Vagina (tissue), 2 donors: ENCODE results near the gene GAA.

Experiments
- CTCF ChIP-seq, 3 experiments: fragments of 450-650 bp in 2 of 3; fragments of 200-600 bp in 1 of 3; sonication (generic) in 1 of 3; IDR thresholded peaks; one replicate each; pipeline ENCODE4 v1.5.1; 2017 to 2019; ENCODE audit warnings: antibody characterized with exemption in 3 of 3, mild to moderate bottlenecking in 2 of 3, moderate library complexity in 2 of 3
- POLR2A ChIP-seq, 2 donors: fragments of 450-650 bp; IDR thresholded peaks; one replicate each; pipeline ENCODE4 v1.6.1; 2017; ENCODE audit warnings: antibody characterized with exemption in 2 of 2, mild to moderate bottlenecking in 2 of 2, moderate library complexity in 2 of 2
- POLR2AphosphoS5 ChIP-seq, 2 donors: sonication (generic); formaldehyde crosslinking; IDR thresholded peaks; one replicate each; pipeline ENCODE4 v1.9.0; 2017; ENCODE audit warnings: antibody characterized with exemption in 2 of 2, mild to moderate bottlenecking in 2 of 2, low read depth in 1 of 2; ENCODE audit not compliant: insufficient read depth in 1 of 2

GRCh38 chr17:80104321-80104955 is 3.1 kb downstream of the GAA start:
- TF ChIP-seq CTCF (IDR thresholded peaks at IDR 0.05) (no peak), POLR2A (IDR thresholded peaks at IDR 0.05) (no peak), POLR2AphosphoS5 (IDR thresholded peaks at IDR 0.05; ENCODE audit: insufficient read depth in 1 of 2, low read depth in 1 of 2) (no peak)
